Measurements from ENCODE around the gene MSRB3. TPM values are rescaled to one million over a fixed set of nuclear protein-coding genes. Genes with fewer than 3 reads are reported as not detected.

MSRB3 gene
- total and polyA plus RNA-seq, 2 of the 8 experiments (the other 6 are each of a cell fraction or from before 2014, with no cell fraction given), result 0.32 to 1.2 TPM

DNA sequence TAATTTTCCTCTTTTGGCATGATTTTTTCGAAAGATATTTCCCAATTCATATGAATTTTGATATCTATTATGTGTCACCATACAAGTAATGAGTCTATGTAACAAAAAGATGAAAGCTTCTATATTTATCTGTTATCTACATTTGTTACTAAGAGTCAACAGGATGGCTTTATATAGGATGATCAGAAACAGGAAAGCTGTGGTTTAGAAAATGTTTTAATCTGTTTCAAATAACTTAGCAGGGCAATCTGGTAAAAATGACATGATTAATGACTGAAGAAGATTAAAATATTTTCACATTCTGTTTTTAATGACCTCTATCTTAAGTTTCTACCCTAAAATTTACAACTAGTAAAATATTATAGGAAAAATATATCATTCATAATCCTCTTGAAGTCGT, 105.8 kb downstream of the MSRB3 start:
- Histone ChIP-seq H3K79me1 (ENCODE audit: low read depth, low read length) (no peaks in the 10 kb centered on the region), H2BK5ac (ENCODE audit: low read depth, low read length) (no peak overlapping the region), H3K56ac (replicated peaks; ENCODE audit: insufficient read length, low read depth, low read length) (no peak overlapping the region), H3K18ac (ENCODE audit: extremely low read depth, low read length) (no peak overlapping the region), H3K23me2 (ENCODE audit: low read depth, low read length) (no peaks in the 10 kb centered on the region), H3K23ac (ENCODE audit: insufficient read length) (no peak overlapping the region), H2BK12ac (ENCODE audit: low read depth, low read length) (no peak overlapping the region), H3K36me3 (ENCODE audit: control insufficient read depth in 2 of 4, insufficient read depth in 4 of 4, low read length in 3 of 4) (no peaks in the 10 kb centered on the region), H2AK5ac (ENCODE audit: low read depth, low read length) (no peak overlapping the region), H2BK15ac (ENCODE audit: low read length) (no peak overlapping the region), H4K91ac (replicated peaks; ENCODE audit: insufficient read length, low read length) (no peak overlapping the region), H3K4me2 (ENCODE audit: insufficient read depth in 1 of 2, low read depth in 2 of 2, low read length in 2 of 2) (no peak overlapping the region), H2BK120ac (replicated peaks; ENCODE audit: low read depth, low read length) (no peak overlapping the region), H3K27me3 (replicated peaks in 1 of 4; ENCODE audit: control insufficient read depth in 3 of 4, extremely low read depth in 1 of 4, insufficient read depth in 3 of 4, low read length in 3 of 4) (no peaks in the 10 kb centered on the region), H3K4me3 (ENCODE audit: extremely low read depth in 1 of 4, insufficient read depth in 2 of 4, low read depth in 3 of 4, low read length in 4 of 4) (no peak overlapping the region), H4K8ac (ENCODE audit: extremely low read depth, insufficient read depth, low read length) (no peak overlapping the region), H4K20me1 (replicated peaks in 1 of 2; ENCODE audit: control insufficient read depth in 1 of 2, insufficient read depth in 2 of 2, low read length in 2 of 2) (no peaks in the 10 kb centered on the region), H4K5ac (ENCODE audit: insufficient read length, low read depth, low read length) (no peak overlapping the region), H3K9ac (replicated peaks in 1 of 4; ENCODE audit: extremely low read depth in 1 of 4, low read depth in 3 of 4, low read length in 3 of 4) (no peak overlapping the region), H3K9me3 (ENCODE audit: insufficient read depth in 2 of 2, low read depth in 1 of 2, low read length in 1 of 2) (no peaks in the 10 kb centered on the region), H3K14ac (ENCODE audit: insufficient read length) (no peak overlapping the region), H2AFZ (ENCODE audit: low read length) (no peak overlapping the region), H3K27ac (ENCODE audit: low read depth, low read length) (no peak overlapping the region), H2BK20ac (ENCODE audit: low read length) (no peak overlapping the region), H3K4me1 (replicated peaks in 1 of 4; ENCODE audit: control insufficient read depth in 3 of 4, insufficient read depth in 4 of 4, low read length in 3 of 4) (no peaks in the 10 kb centered on the region), H3K4ac (replicated peaks; ENCODE audit: insufficient read length, low read depth, low read length) (no peak overlapping the region), H3K79me2 (ENCODE audit: control insufficient read depth in 1 of 2, insufficient read depth in 2 of 2, low read length in 2 of 2) (no peaks in the 10 kb centered on the region)
- 85% methylated on average over 2 of the region's 2 CpGs; no CpG with 5 or more reads in 1 of the 2 experiments for WGBS, 2 experiments (ENCODE audit: extremely low coverage in 1 of 2, insufficient coverage in 1 of 2, insufficient read length in 1 of 2, insufficient replicate concordance in 2 of 2, low coverage in 1 of 2, low lambda C conversion rate in 2 of 2, missing lambda C conversion rate in 1 of 2)
- no peak for DNase-seq (ENCODE audit: low read depth in 1 of 2, low spot score in 2 of 2)
- ChIA-PET CTCF (ENCODE audit: partially characterized antibody) (interaction anchor here (0.7 kb wide), 1 partner anchor 173 kb away, joined by 5 read pairs; no protein-coding TSS in a partner anchor), POLR2A (ENCODE audit: partially characterized antibody) (no interaction called here)
- FAIRE-seq, result no peak
- TF ChIP-seq, protein P1, sequence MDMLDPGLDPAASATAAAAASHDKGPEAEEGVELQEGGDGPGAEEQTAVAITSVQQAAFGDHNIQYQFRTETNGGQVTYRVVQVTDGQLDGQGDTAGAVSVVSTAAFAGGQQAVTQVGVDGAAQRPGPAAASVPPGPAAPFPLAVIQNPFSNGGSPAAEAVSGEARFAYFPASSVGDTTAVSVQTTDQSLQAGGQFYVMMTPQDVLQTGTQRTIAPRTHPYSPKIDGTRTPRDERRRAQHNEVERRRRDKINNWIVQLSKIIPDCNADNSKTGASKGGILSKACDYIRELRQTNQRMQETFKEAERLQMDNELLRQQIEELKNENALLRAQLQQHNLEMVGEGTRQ (IDR thresholded peaks at IDR 0.05; ENCODE audit: low read length), result no peak
- TF ChIP-seq SIX5 (IDR thresholded peaks at IDR 0.05; ENCODE audit: low read depth, low read length) (no peak), SP2 (IDR thresholded peaks at IDR 0.05; ENCODE audit: low read length) (no peak), ZNF274 (IDR thresholded peaks at IDR 0.05; ENCODE audit: borderline replicate concordance, extremely low read depth, low read length) (no peak), HDAC2 (IDR thresholded peaks at IDR 0.05; ENCODE audit: borderline replicate concordance in 1 of 2, low read depth in 2 of 2, low read length in 2 of 2) (no peak), EP300 (IDR thresholded peaks at IDR 0.05; ENCODE audit: borderline replicate concordance in 1 of 2, low read depth in 2 of 2, low read length in 2 of 2) (no peak), JUND (IDR thresholded peaks at IDR 0.05; ENCODE audit: low read length) (no peak), SUZ12 (IDR thresholded peaks at IDR 0.05; ENCODE audit: low read length) (no peak), YY1 (IDR thresholded peaks at IDR 0.05; ENCODE audit: low read depth, low read length) (no peak), RBBP5 (IDR thresholded peaks at IDR 0.05; ENCODE audit: borderline replicate concordance, low read depth, low read length) (no peak), POU5F1 (IDR thresholded peaks at IDR 0.05; ENCODE audit: low read depth, low read length) (no peak), SAP30 (IDR thresholded peaks at IDR 0.05; ENCODE audit: insufficient read depth, insufficient replicate concordance, low read length) (no peak), CHD2 (IDR thresholded peaks at IDR 0.05; ENCODE audit: low read length) (no peak), POLR2AphosphoS5 (IDR thresholded peaks at IDR 0.05; ENCODE audit: low read depth, low read length) (no peak)
